Endothelial cell of umbilical vein (primary cell): ENCODE measurements around the gene SMAD1.

Experiments used
- CTCF ChIP-seq, 2 donors: IDR thresholded peaks; 1 replicate in 1 of 2; 2 replicates in 1 of 2; pipeline ENCODE4 v1.5.1; 2011; ENCODE audit warnings: low read length in 2 of 2, mild to moderate bottlenecking in 2 of 2, moderate library complexity in 2 of 2, control low read depth in 1 of 2, inconsistent platforms in 1 of 2, low read depth in 1 of 2; ENCODE audit not compliant: insufficient read depth in 1 of 2; ENCODE audit errors: extremely low read depth in 1 of 2
- EZH2 ChIP-seq: IDR thresholded peaks from 2 replicates; pipeline ENCODE4 v1.6.1; 2012; ENCODE audit warnings: borderline replicate concordance, low read depth, mild to moderate bottlenecking, moderate library complexity, low read length, inconsistent platforms; ENCODE audit not compliant: severe bottlenecking
- POLR2A ChIP-seq: IDR thresholded peaks from 2 replicates; pipeline ENCODE4 v1.6.1; 2012; ENCODE audit warnings: low read depth, mild to moderate bottlenecking, control low read depth, low read length
- POLR2AphosphoS5 ChIP-seq: IDR thresholded peaks from 2 replicates; pipeline ENCODE4 v1.6.1; 2012; ENCODE audit warnings: low read depth, mild to moderate bottlenecking, control low read depth, low read length, moderate library complexity; ENCODE audit not compliant: insufficient read depth
- TF ChIP-seq, protein P1 (sequence below): IDR thresholded peaks from 2 replicates; pipeline ENCODE4 v1.6.1; 2011; ENCODE audit not compliant: insufficient read depth, insufficient read length

DNA sequence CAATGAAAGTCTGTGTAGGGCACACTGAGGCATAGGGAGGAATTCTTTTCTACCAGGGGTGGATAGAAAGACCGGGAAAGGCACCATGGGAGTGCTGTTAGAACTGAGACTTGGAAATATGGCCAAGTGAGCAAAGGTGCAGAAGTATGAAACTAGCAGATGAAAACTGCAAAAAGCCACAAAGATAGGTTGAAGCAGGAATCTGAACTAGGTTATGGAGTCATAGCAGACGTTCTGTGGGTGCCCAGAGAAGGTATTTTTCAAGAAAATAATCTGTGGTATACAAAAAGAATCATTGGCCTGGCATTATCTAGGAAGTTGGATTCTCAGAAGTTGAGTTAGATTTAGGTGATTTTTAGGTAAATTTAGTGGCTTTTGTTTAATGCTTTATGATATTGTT, 48.5 kb downstream of the SMAD1 start:
- TF ChIP-seq CTCF (IDR thresholded peaks at IDR 0.05; ENCODE audit: extremely low read depth in 1 of 2, insufficient read depth in 1 of 2, low read depth in 1 of 2, low read length in 2 of 2) (no peak), POLR2AphosphoS5 (no peak), EZH2 (no peak), POLR2A (no peak)
- TF ChIP-seq, protein P1, sequence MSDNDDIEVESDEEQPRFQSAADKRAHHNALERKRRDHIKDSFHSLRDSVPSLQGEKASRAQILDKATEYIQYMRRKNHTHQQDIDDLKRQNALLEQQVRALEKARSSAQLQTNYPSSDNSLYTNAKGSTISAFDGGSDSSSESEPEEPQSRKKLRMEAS = no peak
